Stomach (tissue), 4 donors: ENCODE measurements around the gene PRKN.

Source experiments
- CTCF ChIP-seq, 7 experiments: fragments of 450-650 bp in 4 of 7; fragments of 200-600 bp in 3 of 7; sonication (generic) in 3 of 7; IDR thresholded peaks; one replicate each; pipeline ENCODE4 v1.5.1; 2016 to 2019; ENCODE audit warnings: antibody characterized with exemption in 7 of 7, control low read depth in 2 of 7, mild to moderate bottlenecking in 1 of 7
- EP300 ChIP-seq: sonication (generic); formaldehyde crosslinking; IDR thresholded peaks from one replicate; pipeline ENCODE4 v1.6.1; 2017; ENCODE audit warnings: antibody characterized with exemption
- POLR2A ChIP-seq, 4 donors: fragments of 450-650 bp; IDR thresholded peaks; one replicate each; pipeline ENCODE4 v1.6.1; 2016; ENCODE audit warnings: antibody characterized with exemption in 4 of 4, control low read depth in 2 of 4, mild to moderate bottlenecking in 1 of 4, moderate library complexity in 1 of 4
- POLR2AphosphoS5 ChIP-seq, 3 donors: sonication (generic); formaldehyde crosslinking; IDR thresholded peaks; one replicate each; pipeline ENCODE4 v1.6.1; 2016; ENCODE audit warnings: antibody characterized with exemption in 3 of 3

- TF ChIP-seq CTCF (IDR thresholded peaks at IDR 0.05) (no peak), POLR2A (IDR thresholded peaks at IDR 0.05) (no peak), EP300 (no peak), POLR2AphosphoS5 (IDR thresholded peaks at IDR 0.05) (no peak)
These were observed 917.6 kb downstream of the PRKN start for GRCh38 chr6:161809971-161810370.
